GM23338 (cell line): ENCODE data around the gene TMEM138.

Experiments
- CREB1 ChIP-seq: fragments of 250-450 bp; sonication (Bioruptor Pico); IDR thresholded peaks from 2 replicates; pipeline ENCODE4 v1.5.0; 2020; ENCODE audit warnings: low read depth, mild to moderate bottlenecking, moderate library complexity
- CTCF ChIP-seq, 2 experiments: fragments of 200-600 bp in 1 of 2; sonication (generic) in 1 of 2; conservative IDR thresholded peaks; 2 replicates each; pipeline versions ENCODE4 v1.5.1 to v1.6.1; 2016 to 2017; ENCODE audit warnings: antibody characterized with exemption in 2 of 2, low read depth in 2 of 2, mild to moderate bottlenecking in 2 of 2, moderate library complexity in 1 of 2

DNA sequence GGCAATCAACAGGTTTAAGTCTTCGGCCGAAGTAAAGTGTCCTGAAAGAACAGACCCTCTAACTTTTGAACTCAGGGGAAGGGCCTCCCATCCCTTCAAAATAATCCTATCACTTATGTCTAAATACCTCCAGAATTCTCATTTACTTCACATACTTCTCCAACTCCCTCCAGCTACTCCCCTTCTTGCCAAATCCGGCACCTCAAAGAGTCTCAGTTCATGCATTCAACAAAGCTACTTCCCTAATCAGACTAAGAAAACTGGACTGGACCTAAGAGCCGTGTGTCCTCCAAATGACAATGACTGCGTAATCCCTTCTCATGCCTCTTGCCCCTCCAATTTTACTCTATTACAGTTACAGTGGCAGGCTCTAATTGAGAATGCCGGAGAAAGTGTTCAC is 30.5 kb upstream of the TMEM138 start:
- TF ChIP-seq CTCF (conservative IDR thresholded peaks at IDR 0.05; ENCODE audit: low read depth in 2 of 2) (no peak), CREB1 (CRISPR knock-in tag) (no peak)
